HG03045 (cell line): ENCODE data around the gene TBC1D2B.
A peak's percentile ranks its signal among the peaks of the same experiment; 100 is the strongest.

Source experiments
- ATAC-seq: cut with Tn5 transposase; IDR thresholded peaks from one replicate; pipeline ENCODE4 v1.9.1; 2021; ENCODE audit warnings: mild to moderate bottlenecking, moderate library complexity; ENCODE audit not compliant: unreplicated experiment

The TBC1D2B gene

DNA sequence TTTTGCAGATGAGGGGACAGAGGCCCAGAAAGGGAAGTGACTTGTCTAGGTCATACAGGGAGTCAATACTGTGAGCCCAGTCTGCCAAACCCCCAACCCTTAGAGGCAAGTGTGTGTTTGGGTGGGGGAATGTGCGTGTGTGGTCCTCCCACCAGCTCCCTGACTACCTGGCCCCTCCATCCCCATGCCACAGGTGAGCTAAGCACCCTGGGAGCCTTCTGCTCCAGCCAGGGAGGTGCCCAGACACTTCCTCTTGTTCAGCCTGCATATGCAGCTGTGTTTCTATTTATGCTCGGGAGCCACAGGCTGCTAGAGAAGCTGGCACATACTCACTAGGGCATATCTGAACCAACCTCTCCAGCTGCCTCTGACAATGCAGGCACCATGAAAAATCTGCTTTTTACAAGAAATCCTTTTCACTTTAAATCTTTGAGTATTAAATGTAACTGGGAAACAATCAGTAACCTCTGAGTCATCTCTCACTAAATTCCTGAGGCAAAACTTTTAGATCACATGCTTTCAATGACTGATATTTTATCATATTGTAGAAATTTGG lies 20.7 kb downstream of the TBC1D2B start:
- no peak for ATAC-seq

GRCh38 chr15:78055919-78056713 lies 21.4 kb downstream of the TBC1D2B start:
- no peak for ATAC-seq

- ATAC-seq = no peak
Observed at GRCh38 chr15:78054966-78055365, 22.5 kb downstream of the TBC1D2B start.

GRCh38 chr15:78054518-78054917 lies 23.0 kb downstream of the TBC1D2B start:
- ATAC-seq = no peak

- ATAC-seq = no peak
Observed at GRCh38 chr15:78052545-78052944, 25.0 kb downstream of the TBC1D2B start.

GRCh38 chr15:78052001-78052401 lies 25.5 kb downstream of the TBC1D2B start:
- no peak for ATAC-seq

GRCh38 chr15:78051596-78051995 lies 25.9 kb downstream of the TBC1D2B start:
- ATAC-seq = no peak

GRCh38 chr15:78050826-78051225 lies 26.7 kb downstream of the TBC1D2B start:
- ATAC-seq = no peak

- no peak for ATAC-seq
Observed at GRCh38 chr15:78050441-78050809, 27.1 kb downstream of the TBC1D2B start.

GRCh38 chr15:78049691-78050440 lies 27.6 kb downstream of the TBC1D2B start:
- ATAC-seq = peak; percentile 75

GRCh38 chr15:78048628-78048920 lies 28.9 kb downstream of the TBC1D2B start:
- ATAC-seq = no peak

GRCh38 chr15:78047761-78048627 lies 29.5 kb downstream of the TBC1D2B start:
- ATAC-seq = no peak

GRCh38 chr15:78046796-78047341 lies 30.6 kb downstream of the TBC1D2B start:
- ATAC-seq = no peak

- ATAC-seq = no peak
Observed at GRCh38 chr15:78045189-78045588, 32.3 kb downstream of the TBC1D2B start.

DNA sequence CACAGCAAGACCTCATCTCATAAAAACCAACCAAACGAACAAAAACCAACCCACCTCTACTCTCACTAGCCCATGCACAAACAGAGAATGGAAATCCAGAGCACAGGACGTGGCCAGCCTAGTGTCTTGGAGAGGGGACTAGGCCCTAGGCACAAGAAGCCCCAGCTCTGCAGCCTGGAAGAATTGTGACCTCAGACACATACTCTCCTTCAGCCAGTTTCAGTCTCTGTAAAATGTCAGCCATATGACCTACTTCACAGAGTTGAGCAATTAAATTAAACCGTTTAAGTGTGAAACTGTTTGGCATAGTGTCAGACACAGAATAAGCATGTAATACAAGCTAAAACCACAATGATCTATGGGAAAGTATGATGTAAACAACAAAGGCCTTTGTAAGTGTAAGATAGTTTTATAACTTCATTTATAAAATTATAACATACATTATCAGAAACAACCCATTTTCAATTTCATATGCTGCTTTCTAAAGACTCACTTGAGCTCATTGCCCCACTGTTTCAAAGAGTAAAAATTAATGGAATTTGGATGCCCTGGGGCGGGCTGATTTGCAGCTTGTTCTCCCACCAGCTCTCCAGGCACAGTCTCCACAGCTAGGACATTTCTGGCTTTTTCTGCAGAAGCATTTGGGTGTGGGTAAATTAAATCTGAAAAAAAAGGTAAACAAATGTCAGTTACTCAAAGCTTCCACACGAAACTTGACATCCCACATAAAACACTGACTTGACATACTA lies 32.9 kb downstream of the TBC1D2B start:
- no peak for ATAC-seq

DNA sequence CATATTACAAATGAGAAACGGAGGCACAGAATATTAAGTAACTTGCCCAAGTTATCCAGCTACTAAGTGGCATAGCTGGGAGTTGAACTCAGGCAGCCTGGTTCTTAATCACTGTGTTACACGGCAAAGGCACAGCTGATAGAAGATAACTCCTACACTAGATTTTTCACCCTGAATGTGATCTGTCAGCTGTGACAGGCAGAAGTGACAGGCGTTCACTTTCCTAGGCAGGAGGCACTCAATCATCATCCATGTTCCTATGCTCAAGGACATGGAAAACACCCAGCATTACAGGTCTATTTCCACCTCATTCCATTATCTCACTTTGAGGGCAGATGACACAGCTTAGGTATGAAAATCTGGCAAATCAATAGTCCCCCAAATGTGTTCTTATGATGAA lies 35.6 kb downstream of the TBC1D2B start:
- ATAC-seq = no peak

GRCh38 chr15:78040653-78041244 lies 36.8 kb downstream of the TBC1D2B start:
- ATAC-seq = no peak

DNA sequence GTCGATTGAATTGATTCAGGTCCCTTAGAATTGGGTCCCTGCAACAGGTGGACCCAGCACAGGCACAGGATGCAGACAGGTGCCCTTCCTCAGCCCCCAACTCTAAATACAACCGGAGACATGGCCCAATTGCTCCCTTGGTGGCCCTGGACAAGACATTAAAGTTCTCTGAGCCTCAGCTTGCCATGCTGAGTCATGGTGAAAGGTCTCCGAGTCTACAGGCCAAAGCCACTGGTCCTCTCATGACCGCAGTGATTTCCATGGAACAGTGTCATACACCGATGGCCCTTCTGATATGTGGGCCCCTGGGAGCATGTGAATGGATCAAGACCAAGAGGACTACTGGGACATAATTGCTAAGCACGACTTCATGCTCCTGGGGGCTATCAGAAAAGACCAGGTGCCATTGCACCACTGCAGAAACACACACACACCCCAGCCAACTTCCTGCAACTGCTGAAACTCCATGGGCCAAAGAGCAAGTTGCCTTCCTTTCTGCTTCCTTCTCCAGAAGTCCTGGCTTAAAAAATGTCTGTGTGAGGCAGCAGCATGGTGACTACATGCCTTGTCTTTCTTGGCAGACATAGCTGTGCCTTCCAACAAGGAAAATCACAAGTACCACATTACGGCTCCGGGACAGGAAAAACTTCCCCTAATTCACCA lies 38.8 kb downstream of the TBC1D2B start:
- no peak for ATAC-seq

DNA sequence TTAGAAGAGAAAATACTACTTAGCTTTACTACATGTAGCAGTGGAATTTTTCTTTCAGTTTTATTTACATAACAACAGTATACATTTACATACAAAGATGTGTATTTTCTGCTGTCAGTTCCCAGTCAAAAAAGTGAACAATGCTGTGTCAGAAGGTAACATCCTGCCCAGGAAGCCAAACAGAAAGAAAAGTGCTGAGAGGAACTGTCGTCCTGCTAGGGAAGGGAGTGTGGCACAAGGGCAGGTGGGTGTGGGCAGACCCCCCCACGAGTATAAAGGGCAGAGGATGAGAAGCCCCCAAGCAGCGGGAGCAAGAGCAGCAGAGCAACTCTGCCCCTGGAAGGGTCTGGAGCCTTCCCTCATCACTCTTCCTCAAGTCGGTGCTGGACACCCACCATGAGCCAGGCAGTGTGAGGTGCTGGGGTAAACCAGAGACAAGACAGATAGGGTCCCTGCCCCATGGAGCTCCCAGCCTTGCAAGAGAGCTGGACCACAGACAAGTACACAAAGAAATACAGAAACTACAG lies 39.7 kb downstream of the TBC1D2B start:
- no peak for ATAC-seq
